T-helper 2 cell treated with Interferon-gamma antibody and Interleukin-4, amounts not matched to agents 100 ng/mL and 5 ng/mL, for 36 hours (primary cell): ENCODE data around the gene DPYSL4. TPM values are rescaled to one million over a fixed set of nuclear protein-coding genes. Genes with fewer than 3 reads are reported as not detected.

ENCODE experiments used
- intact Hi-C: fragments of 100-400 bp; cut with micrococcal nuclease; formaldehyde crosslinking; loops from one replicate; pipeline ENCODE4 v1.15.1; 2023
- total RNA-seq: library from RNA; stranded (reverse); gene quantifications from 2 replicates; pipeline ENCODE4 v1.2.3, GENCODE V29; 2022

The DPYSL4 gene
- total RNA-seq, 1 donor from 2014 or later, result 11.1 TPM

GRCh38 chr10:132175907-132176581, 10.7 kb upstream of the DPYSL4 start:
- intact Hi-C loops, result no loop called here

- intact Hi-C loops, result no loop called here
These were observed 9.9 kb upstream of the DPYSL4 start for GRCh38 chr10:132176623-132177500.

GRCh38 chr10:132178046-132178445, 8.7 kb upstream of the DPYSL4 start:
- intact Hi-C loops, result no loop called here

- intact Hi-C loops, result no loop called here
These were observed 7.8 kb upstream of the DPYSL4 start for GRCh38 chr10:132178672-132179545.

- intact Hi-C loops, result no loop called here
These were observed 7.0 kb upstream of the DPYSL4 start for GRCh38 chr10:132179551-132180392.

GRCh38 chr10:132180736-132181135, 6.0 kb upstream of the DPYSL4 start:
- intact Hi-C loops, result no loop called here

GRCh38 chr10:132181691-132182425, 4.9 kb upstream of the DPYSL4 start:
- intact Hi-C loops, result no loop called here

GRCh38 chr10:132182591-132182990, 4.2 kb upstream of the DPYSL4 start:
- intact Hi-C loops, result no loop called here

GRCh38 chr10:132183046-132183445, 3.7 kb upstream of the DPYSL4 start:
- intact Hi-C loops, result no loop called here

GRCh38 chr10:132184816-132185593, 1.7 kb upstream of the DPYSL4 start:
- intact Hi-C loops, result loop anchor here (1.0 to 5.0 kb wide), 3 partner anchors 23 to 148 kb away; partner anchors contain the start of gene LRRC27

- intact Hi-C loops, result loop anchor here (1.0 to 5.0 kb wide), 6 partner anchors 24 to 351 kb away; partner anchors contain the start of genes INPP5A, LRRC27 and STK32C
These were observed 904 bp upstream of the DPYSL4 start for GRCh38 chr10:132185601-132186487.

GRCh38 chr10:132187430-132188138, 836 bp downstream of the DPYSL4 start:
- intact Hi-C loops, result loop anchor here (5.0 kb wide), 1 partner anchor 45 kb away; no protein-coding TSS in a partner anchor

- intact Hi-C loops, result loop anchor here (5.0 kb wide), 1 partner anchor 46 kb away; no protein-coding TSS in a partner anchor
These were observed 1.6 kb downstream of the DPYSL4 start for GRCh38 chr10:132188331-132188730.

GRCh38 chr10:132189016-132189415, 2.3 kb downstream of the DPYSL4 start:
- intact Hi-C loops, result loop anchor here (5.0 kb wide), 1 partner anchor 47 kb away; no protein-coding TSS in a partner anchor

GRCh38 chr10:132189810-132190422, 3.2 kb downstream of the DPYSL4 start:
- intact Hi-C loops, result loop anchor here (5.0 kb wide), 1 partner anchor 48 kb away; no protein-coding TSS in a partner anchor
